Stimulated activated CD4-positive, alpha-beta T cell treated with anti-CD3 and anti-CD28 coated beads, Interleukin-2, amount 100 ng/mL, for 4 hours (primary cell): ENCODE results near the gene ANKS1B.
"Not testable (repeated sequence)": the region's sequence is repeated elsewhere in the genome, so short reads cannot be mapped to it uniquely, and the experiment has no call there.

ENCODE experiments used
- DNase-seq: peaks from one replicate; pipeline ENCODE4 v3.0.0-alpha.2; 2020; ENCODE audit warnings: low read depth

Gene ANKS1B

GRCh38 chr12:99370421-99371138 lies 614.2 kb downstream of the ANKS1B start:
- DNase-seq: no peak

GRCh38 chr12:99367181-99367580 lies 617.6 kb downstream of the ANKS1B start:
- DNase-seq: no peak

GRCh38 chr12:99352269-99352668 lies 632.5 kb downstream of the ANKS1B start:
- no peak for DNase-seq

- DNase-seq: no peak
Measured at GRCh38 chr12:99343960-99344359, 640.8 kb downstream of the ANKS1B start.

- no peak for DNase-seq
Measured at GRCh38 chr12:99339663-99340062, 645.1 kb downstream of the ANKS1B start.

- DNase-seq: no peak
Measured at GRCh38 chr12:99334285-99335056, 650.3 kb downstream of the ANKS1B start.

GRCh38 chr12:99332936-99333591 lies 651.7 kb downstream of the ANKS1B start:
- DNase-seq: no peak

- no peak for DNase-seq
Measured at GRCh38 chr12:99330216-99330615, 654.5 kb downstream of the ANKS1B start.

GRCh38 chr12:99321210-99321609 lies 663.5 kb downstream of the ANKS1B start:
- DNase-seq: not testable (repeated sequence)

- DNase-seq: no peak
Measured at GRCh38 chr12:99311373-99311772, 673.4 kb downstream of the ANKS1B start.

GRCh38 chr12:99309812-99310211 lies 674.9 kb downstream of the ANKS1B start:
- no peak for DNase-seq

GRCh38 chr12:99302874-99303273 lies 681.9 kb downstream of the ANKS1B start:
- no peak for DNase-seq

GRCh38 chr12:99287136-99287535 lies 697.6 kb downstream of the ANKS1B start:
- no peak for DNase-seq

- no peak for DNase-seq
Measured at GRCh38 chr12:99284161-99284560, 700.6 kb downstream of the ANKS1B start.

GRCh38 chr12:99282624-99283023 lies 702.1 kb downstream of the ANKS1B start:
- no peak for DNase-seq

- DNase-seq: no peak
Measured at GRCh38 chr12:99282086-99282485, 702.6 kb downstream of the ANKS1B start.

- DNase-seq: no peak
Measured at GRCh38 chr12:99281277-99281676, 703.5 kb downstream of the ANKS1B start.

- no peak for DNase-seq
Measured at GRCh38 chr12:99278899-99279298, 705.8 kb downstream of the ANKS1B start.

- no peak for DNase-seq
Measured at GRCh38 chr12:99277591-99278379, 707.0 kb downstream of the ANKS1B start.

GRCh38 chr12:99271071-99271470 lies 713.7 kb downstream of the ANKS1B start:
- DNase-seq: no peak

GRCh38 chr12:99267038-99267437 lies 717.7 kb downstream of the ANKS1B start:
- DNase-seq: no peak

GRCh38 chr12:99265648-99266047 lies 719.1 kb downstream of the ANKS1B start:
- DNase-seq: no peak
